Right lobe of liver (tissue), 4 donors: ENCODE results near the gene RASGRP2.

Experiments used
- POLR2A ChIP-seq: fragments of 450-650 bp; IDR thresholded peaks from one replicate; pipeline ENCODE4 v1.6.1; 2017; ENCODE audit warnings: antibody characterized with exemption, mild to moderate bottlenecking
- TF ChIP-seq, protein P1 (sequence below), 4 donors: fragments of 200-600 bp in 3 of 4; fragments of 450-650 bp in 1 of 4; IDR thresholded peaks; one replicate each; pipeline versions ENCODE4 v1.5.1 to v1.8.0; 2016 to 2022; ENCODE audit warnings: antibody characterized with exemption in 4 of 4, mild to moderate bottlenecking in 2 of 4
- donor health status: DM: no; HTN: no; CAD: no.
- donor health status: DM: no; HTN: no; CAD: no.
- donor health status: DM: no; HTN: yes; CAD: no.

DNA sequence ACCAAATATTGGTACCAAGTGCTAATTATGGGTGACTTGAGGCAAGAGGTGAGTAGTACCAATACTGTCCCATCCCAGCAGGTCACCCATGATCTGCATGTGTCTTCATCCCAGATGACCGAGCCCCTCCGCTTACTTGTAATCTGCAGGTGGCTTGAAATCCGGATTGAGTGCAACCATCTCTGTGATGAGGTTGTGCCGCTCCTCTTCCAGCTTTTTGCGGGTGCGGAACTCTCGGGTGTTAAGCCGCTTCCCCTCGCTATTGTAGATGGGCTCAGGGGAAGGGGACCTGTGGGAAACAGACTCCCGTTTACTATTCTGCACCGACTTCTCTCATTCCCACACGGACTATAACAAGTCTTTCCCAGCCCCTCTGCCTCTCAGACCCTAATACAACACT is 26.2 kb upstream of the RASGRP2 start:
- TF ChIP-seq, protein P1, sequence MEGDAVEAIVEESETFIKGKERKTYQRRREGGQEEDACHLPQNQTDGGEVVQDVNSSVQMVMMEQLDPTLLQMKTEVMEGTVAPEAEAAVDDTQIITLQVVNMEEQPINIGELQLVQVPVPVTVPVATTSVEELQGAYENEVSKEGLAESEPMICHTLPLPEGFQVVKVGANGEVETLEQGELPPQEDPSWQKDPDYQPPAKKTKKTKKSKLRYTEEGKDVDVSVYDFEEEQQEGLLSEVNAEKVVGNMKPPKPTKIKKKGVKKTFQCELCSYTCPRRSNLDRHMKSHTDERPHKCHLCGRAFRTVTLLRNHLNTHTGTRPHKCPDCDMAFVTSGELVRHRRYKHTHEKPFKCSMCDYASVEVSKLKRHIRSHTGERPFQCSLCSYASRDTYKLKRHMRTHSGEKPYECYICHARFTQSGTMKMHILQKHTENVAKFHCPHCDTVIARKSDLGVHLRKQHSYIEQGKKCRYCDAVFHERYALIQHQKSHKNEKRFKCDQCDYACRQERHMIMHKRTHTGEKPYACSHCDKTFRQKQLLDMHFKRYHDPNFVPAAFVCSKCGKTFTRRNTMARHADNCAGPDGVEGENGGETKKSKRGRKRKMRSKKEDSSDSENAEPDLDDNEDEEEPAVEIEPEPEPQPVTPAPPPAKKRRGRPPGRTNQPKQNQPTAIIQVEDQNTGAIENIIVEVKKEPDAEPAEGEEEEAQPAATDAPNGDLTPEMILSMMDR (IDR thresholded peaks at IDR 0.05), result no peak
- TF ChIP-seq POLR2A, result no peak
